COLO829 (cell line): ENCODE measurements around the gene MIF4GD.
A peak's percentile ranks its signal among the peaks of the same experiment; 100 is the strongest.
"Not testable (repeated sequence)": the region's sequence is repeated elsewhere in the genome, so short reads cannot be mapped to it uniquely, and the experiment has no call there.

Experiments
- DNase-seq: peaks from one replicate; pipeline ENCODE4 v3.0.0; 2012; ENCODE audit warnings: low spot score

Gene MIF4GD

GRCh38 chr17:75260641-75261335 lies 10.2 kb downstream of the MIF4GD start:
- DNase-seq: no peak

- not testable (repeated sequence) for DNase-seq
These were observed 13.8 kb downstream of the MIF4GD start for GRCh38 chr17:75257228-75257627.

DNA sequence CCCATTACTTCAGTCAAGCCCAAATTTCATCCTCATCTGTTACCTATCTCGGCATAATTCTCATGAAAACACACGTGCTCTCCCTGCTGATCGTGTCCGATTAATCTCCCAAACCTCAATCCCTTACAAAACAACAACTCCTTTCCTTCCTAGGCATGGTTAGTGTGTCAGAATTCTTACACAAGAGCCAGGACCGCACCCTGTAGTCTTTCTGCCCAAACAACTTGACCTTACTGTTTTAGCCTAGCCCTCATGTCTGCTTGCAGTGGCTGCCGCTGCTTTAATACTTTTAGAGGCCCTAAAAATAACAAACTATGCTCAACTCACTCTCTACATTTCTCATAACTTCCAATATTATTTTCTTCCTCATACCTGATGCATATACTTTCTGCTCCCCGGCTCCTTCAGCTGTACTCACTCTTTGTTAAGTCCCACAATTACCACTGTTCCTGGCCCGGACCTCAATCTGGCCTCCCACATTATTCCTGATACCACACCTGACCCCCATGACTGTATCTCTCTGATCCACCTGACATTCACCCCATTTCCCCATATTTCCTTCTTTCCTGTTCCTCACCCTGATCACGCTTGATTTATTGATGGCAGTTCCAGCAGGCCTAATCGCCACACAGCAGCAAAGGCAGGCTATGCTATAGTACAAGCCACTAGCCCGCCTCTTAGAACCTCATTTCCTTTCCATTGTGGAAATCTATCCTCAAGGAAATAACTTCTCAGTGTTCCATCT lies 14.9 kb downstream of the MIF4GD start:
- DNase-seq: not testable (repeated sequence)

- no peak for DNase-seq
These were observed 18.8 kb downstream of the MIF4GD start for GRCh38 chr17:75252039-75252816.

DNA sequence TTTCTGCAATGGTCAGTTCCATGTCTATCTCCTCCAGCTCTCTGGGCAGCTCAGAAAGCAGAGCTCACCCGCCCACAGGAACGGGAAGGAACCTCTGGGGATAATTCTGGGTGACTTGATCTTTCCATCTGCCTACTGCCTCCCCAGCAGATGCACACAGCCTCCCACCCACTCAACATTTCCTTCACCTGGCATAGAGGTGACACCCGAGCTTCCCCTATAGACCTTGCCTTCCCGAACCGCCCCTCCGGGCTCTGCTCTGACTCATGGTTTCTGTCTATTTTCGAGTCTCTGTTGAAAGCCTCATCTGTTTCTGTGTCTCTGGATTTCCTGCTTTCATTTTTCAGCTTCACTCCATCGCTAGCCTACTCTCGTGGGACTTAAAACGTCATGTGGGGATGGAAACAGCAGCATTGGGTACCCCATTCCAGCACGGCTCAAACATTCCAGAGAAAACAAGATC lies 21.0 kb downstream of the MIF4GD start:
- DNase-seq: peak; percentile 92

GRCh38 chr17:75249564-75249963 lies 21.5 kb downstream of the MIF4GD start:
- no peak for DNase-seq

GRCh38 chr17:75246404-75246803 lies 24.6 kb downstream of the MIF4GD start:
- DNase-seq: no peak

DNA sequence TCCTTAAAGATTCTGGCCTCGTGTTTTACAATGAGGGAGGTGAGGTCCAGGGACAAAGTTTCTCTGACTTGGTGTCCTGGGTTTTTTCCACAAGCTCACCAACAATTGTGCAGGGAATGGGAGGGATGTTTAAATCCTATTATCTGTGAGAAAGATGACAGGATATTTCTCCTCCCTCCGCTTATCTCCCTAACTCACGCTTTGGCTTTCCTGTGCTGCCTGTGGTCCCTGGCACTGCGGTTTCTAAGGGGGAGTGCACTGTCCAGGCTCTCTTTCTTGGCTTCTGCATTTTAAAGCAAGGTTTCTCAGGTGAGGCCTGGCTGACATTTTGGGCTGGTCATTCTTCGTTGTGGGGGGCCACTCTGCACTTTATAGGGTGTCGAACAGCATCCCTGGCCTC lies 26.0 kb downstream of the MIF4GD start:
- DNase-seq: no peak

- no peak for DNase-seq
These were observed 26.7 kb downstream of the MIF4GD start for GRCh38 chr17:75244133-75244866.

GRCh38 chr17:75242461-75243042 lies 28.5 kb downstream of the MIF4GD start:
- DNase-seq: no peak

- no peak for DNase-seq
These were observed 29.0 kb downstream of the MIF4GD start for GRCh38 chr17:75241996-75242460.

DNA sequence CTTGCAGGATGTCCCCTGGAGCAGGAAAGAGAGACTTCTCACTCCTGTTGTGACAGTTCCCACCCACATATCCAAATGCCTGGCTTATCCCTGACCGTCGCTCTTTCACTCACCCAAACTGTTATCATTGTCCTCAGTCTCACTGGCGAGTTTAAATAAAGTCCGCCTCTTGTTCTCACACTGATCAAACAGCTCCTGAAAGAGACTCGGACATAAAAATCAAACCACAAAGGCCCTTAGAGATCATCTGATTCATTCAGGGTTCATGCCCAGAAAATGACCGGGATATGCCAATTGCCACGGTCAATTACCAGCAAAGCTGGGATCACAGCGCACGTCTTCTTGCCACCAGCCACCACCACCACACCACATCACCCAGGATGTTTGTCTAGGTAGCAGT lies 29.5 kb downstream of the MIF4GD start:
- DNase-seq: no peak

- DNase-seq: no peak
These were observed 29.9 kb downstream of the MIF4GD start for GRCh38 chr17:75241143-75241430.

DNA sequence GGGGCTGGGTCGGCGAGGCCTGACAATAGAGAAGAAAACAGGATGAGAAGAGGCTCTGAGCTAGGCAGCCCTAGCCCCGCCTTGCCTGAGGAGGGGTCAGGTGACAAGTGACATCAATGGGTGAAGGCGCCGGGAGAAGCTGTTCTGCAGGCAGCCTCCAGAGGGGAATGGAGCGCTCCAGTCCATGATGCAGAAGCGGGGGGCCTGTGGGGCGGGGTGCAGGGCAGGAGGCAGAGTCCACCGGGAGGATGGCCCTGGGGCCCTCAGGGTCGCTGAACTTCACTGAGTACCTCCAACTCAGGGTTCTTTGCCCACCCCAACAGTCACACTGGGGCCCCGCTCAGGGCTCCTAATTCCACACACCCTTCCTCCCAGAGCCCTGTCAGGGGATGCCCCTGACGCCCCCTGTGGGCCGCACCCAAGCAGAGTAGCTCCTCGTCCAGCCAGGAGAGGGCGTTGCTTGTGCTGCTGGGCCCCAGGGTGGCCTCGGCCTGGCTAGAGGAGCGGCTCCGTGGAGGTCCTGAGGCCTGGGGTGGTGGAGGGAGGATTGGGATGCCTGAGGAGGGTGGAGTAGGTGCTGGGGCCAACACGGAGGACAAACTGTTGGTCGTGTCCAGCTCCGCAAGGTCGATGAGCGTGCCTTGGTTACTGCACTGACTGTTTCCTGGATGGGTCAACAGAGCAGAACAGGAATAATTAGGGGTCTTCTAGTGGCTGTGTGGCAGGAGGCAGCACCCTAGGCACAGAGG lies 30.5 kb downstream of the MIF4GD start:
- no peak for DNase-seq

GRCh38 chr17:75239778-75240393 lies 31.1 kb downstream of the MIF4GD start:
- no peak for DNase-seq

- no peak for DNase-seq
These were observed 31.8 kb downstream of the MIF4GD start for GRCh38 chr17:75239214-75239613.

DNA sequence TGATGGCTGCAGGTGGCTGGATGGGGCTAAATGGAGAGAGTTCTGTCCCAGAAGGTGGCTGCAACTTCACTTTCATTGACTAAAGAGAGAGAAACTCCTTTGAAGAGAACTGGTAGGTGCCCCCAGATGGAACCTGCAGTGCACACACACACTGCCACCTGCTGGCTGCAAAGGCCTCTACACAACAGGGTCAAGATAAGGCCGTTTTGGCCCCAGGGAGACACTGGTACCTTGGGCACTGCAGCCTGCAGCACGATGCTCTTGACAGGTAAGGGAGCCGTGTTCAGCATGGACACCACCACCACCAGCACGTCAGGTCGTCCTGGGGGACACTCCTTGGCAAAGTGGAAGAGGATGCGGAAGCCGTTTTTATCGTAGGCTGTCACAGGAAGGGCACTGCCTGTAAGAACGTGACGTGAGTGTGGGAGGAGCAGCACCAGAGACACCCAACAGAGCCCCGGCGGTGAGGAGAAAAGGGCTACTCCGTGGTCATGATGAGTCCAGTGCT lies 32.3 kb downstream of the MIF4GD start:
- DNase-seq: peak; percentile 84

- no peak for DNase-seq
These were observed 32.9 kb downstream of the MIF4GD start for GRCh38 chr17:75238020-75238580.

DNA sequence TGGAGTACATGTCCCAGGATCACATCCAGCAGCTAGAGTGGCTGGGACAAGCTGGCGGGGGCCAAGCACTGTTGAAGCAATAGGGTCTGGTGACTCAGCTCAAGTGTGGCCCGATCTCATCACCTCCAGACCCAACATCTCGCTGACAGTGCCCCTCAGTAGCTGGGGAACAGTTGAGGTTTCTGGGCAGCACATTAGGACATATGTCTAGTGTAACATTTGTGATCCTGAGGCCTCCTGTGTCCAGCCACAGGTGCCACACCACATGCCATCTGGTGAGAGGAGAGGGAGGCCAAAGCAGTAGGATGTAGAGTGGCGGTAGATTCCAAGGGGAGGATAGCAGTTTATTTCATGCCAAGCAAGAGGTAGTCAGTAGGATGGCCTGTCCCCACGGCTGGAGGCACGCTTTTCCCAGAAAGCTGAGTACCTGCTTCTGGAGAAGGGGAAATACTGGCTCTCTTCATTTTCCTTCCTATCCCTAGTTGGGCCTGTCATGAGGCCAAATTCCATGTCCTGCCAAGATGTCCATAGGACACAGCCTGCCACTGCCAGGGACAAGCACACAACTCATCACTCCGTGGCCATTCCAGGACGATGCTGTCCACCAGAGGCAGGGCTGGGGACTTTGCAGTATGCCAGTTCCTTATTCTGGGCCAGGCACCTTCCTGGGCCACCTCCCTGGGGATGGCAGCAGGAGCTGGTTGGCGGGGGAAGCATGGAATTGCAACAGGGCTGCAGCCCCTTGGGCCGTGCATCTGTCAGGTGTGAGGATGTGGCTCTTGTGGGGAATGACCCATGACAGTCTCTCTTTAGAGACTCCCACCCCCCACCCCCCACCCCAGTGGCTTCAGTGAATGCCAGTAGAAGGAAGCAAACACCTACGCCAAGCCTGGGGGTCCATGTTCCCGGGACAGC lies 33.7 kb downstream of the MIF4GD start:
- DNase-seq: no peak
